ENCODE results near the gene IFITM5. TPM values are rescaled to one million over a fixed set of nuclear protein-coding genes. Genes with fewer than 3 reads are reported as not detected.
A peak's percentile ranks its signal among the peaks of the same experiment; 100 is the strongest.

The IFITM5 gene
- total RNA-seq, 6 experiments from 2014 or later = not detected

- H3K27me3 ChIP-seq = no peaks in the 10 kb centered on the region
- DNase-seq = no peak
- TF ChIP-seq, protein P1, sequence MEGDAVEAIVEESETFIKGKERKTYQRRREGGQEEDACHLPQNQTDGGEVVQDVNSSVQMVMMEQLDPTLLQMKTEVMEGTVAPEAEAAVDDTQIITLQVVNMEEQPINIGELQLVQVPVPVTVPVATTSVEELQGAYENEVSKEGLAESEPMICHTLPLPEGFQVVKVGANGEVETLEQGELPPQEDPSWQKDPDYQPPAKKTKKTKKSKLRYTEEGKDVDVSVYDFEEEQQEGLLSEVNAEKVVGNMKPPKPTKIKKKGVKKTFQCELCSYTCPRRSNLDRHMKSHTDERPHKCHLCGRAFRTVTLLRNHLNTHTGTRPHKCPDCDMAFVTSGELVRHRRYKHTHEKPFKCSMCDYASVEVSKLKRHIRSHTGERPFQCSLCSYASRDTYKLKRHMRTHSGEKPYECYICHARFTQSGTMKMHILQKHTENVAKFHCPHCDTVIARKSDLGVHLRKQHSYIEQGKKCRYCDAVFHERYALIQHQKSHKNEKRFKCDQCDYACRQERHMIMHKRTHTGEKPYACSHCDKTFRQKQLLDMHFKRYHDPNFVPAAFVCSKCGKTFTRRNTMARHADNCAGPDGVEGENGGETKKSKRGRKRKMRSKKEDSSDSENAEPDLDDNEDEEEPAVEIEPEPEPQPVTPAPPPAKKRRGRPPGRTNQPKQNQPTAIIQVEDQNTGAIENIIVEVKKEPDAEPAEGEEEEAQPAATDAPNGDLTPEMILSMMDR (IDR thresholded peaks at IDR 0.05) = no peak
- no peak for TF ChIP-seq POLR2A (IDR thresholded peaks at IDR 0.05)
- no peak overlapping the region for H3K27ac ChIP-seq
- H3K36me3 ChIP-seq = peaks cover 0 to 42% (median 17%) of the 10 kb centered on the region in 4 donors
- no peaks in the 10 kb centered on the region for H3K4me1 ChIP-seq
- intact Hi-C loops (cut with DNase I) = loop anchor here in 1 of 2 donors (10.0 kb wide), 1 partner anchor 111 kb away; the partner anchor contains the start of gene B4GALNT4
- 93% methylated on average over 4 of the region's 5 CpGs for WGBS (ENCODE audit: insufficient coverage, low coverage, low lambda C conversion rate, missing lambda C conversion rate)
- ATAC-seq = peak in 1 of 4 donors; percentile 9
- H3K4me3 ChIP-seq = no peak overlapping the region
- H3K9me3 ChIP-seq = no peaks in the 10 kb centered on the region
Observed at GRCh38 chr11:253886-254270, 45.4 kb downstream of the IFITM5 start.

DNA sequence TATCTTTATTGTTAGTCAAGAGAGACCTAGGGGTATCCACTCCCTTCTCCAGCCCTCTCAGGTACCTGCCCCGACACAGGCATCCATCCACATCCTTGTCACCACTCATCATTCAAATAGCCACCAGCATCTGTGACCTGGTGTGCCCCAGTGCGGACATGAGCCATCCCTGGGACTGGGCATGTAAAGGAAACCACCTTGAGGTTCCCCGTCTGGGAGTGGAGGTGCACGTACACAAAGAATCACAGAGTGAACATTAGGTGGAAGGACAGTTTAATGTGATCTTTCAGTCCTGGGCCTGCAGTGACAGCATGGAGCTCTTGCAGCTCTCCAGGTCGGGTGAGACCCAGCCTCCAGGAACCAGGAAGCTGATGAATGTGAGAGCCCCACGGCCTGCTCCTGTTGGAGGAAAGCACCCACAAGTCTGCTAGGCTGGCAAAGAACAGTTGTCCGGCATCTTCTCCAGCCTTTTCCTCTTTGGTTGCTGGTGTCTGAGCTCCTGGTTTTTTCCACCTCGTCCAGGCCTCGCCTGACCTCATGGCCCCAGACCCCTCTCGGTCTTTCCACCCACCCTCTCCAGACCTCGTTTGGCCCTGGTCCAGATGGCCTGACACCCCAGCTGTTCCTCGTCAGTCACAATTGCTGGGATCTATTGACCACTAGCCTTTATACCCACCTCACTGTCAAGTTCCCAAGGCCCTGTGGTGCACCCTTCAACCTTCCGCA is 46.0 kb downstream of the IFITM5 start:
- Histone ChIP-seq H3K27me3 (no peaks in the 10 kb centered on the region), H3K4me1 (no peaks in the 10 kb centered on the region), H3K9me3 (no peaks in the 10 kb centered on the region), H3K27ac (no peak overlapping the region), H3K4me3 (no peak overlapping the region), H3K36me3 (peaks cover 0 to 48% (median 19%) of the 10 kb centered on the region in 4 donors)
- TF ChIP-seq, protein P1 (IDR thresholded peaks at IDR 0.05) = no peak
- no peak for TF ChIP-seq POLR2A (IDR thresholded peaks at IDR 0.05)
- peak in 1 of 4 donors; percentile 17 for ATAC-seq
- DNase-seq = no peak
- WGBS (ENCODE audit: insufficient coverage, low coverage, low lambda C conversion rate, missing lambda C conversion rate) = 72% methylated on average over 7 of the region's 13 CpGs
- intact Hi-C loops (cut with DNase I) = loop anchor here in 1 of 2 donors (10.0 kb wide), 1 partner anchor 111 kb away; the partner anchor contains the start of gene B4GALNT4

- WGBS (ENCODE audit: insufficient coverage, low coverage, low lambda C conversion rate, missing lambda C conversion rate) = 60% methylated on average over 1 of the region's 8 CpGs
- peaks cover 0 to 54% (median 22%) of the 10 kb centered on the region in 4 donors for H3K36me3 ChIP-seq
- H3K27ac ChIP-seq = no peak overlapping the region
- H3K9me3 ChIP-seq = no peaks in the 10 kb centered on the region
- DNase-seq = no peak
- intact Hi-C loops (cut with DNase I) = loop anchor here in 1 of 2 donors (10.0 kb wide), 1 partner anchor 112 kb away; the partner anchor contains the start of gene B4GALNT4
- H3K4me1 ChIP-seq = no peaks in the 10 kb centered on the region
- no peak for TF ChIP-seq POLR2A (IDR thresholded peaks at IDR 0.05)
- TF ChIP-seq, protein P1 (IDR thresholded peaks at IDR 0.05) = no peak
- H3K27me3 ChIP-seq = no peaks in the 10 kb centered on the region
- H3K4me3 ChIP-seq = no peak overlapping the region
- ATAC-seq = no peak
Observed at GRCh38 chr11:252666-253065, 46.7 kb downstream of the IFITM5 start.

GRCh38 chr11:251550-251949 is 47.8 kb downstream of the IFITM5 start:
- no peak overlapping the region for H3K4me3 ChIP-seq
- DNase-seq (no peak), ATAC-seq (no peak)
- peaks cover 0 to 66% (median 26%) of the 10 kb centered on the region in 4 donors for H3K36me3 ChIP-seq
- TF ChIP-seq, protein P1 (IDR thresholded peaks at IDR 0.05) = no peak
- TF ChIP-seq POLR2A (IDR thresholded peaks at IDR 0.05) = no peak
- H3K27ac ChIP-seq = no peak overlapping the region
- H3K27me3 ChIP-seq = no peaks in the 10 kb centered on the region
- H3K9me3 ChIP-seq = no peaks in the 10 kb centered on the region
- 85% methylated on average over 9 of the region's 10 CpGs for WGBS (ENCODE audit: insufficient coverage, low coverage, low lambda C conversion rate, missing lambda C conversion rate)
- intact Hi-C loops (cut with DNase I) = loop anchor here in 1 of 2 donors (10.0 kb wide), 1 partner anchor 113 kb away; the partner anchor contains the start of gene B4GALNT4
- H3K4me1 ChIP-seq = no peaks in the 10 kb centered on the region

Measured in right lobe of liver (tissue), 6 donors.